Type B pancreatic cell (in vitro differentiated cells): ENCODE data around the gene HBP1. TPM values are rescaled to one million over a fixed set of nuclear protein-coding genes. Genes with fewer than 3 reads are reported as not detected.

Source experiments
- DNase-seq: peaks from one replicate; pipeline ENCODE4 v3.0.0; 2021; ENCODE audit warnings: mixed read lengths; ENCODE audit not compliant: unreplicated experiment; ENCODE audit errors: extremely low spot score
- H3K27ac Mint-ChIP-seq: 2 replicates; pipeline ENCODE4 v1.8.0; 2021; ENCODE audit warnings: mild to moderate bottlenecking, mixed read lengths
- H3K27me3 Mint-ChIP-seq: 2 replicates; pipeline ENCODE4 v1.8.0; 2021; ENCODE audit warnings: mixed read lengths
- H3K36me3 Mint-ChIP-seq: 2 replicates; pipeline ENCODE4 v1.8.0; 2021; ENCODE audit warnings: mixed read lengths
- H3K4me1 Mint-ChIP-seq: one replicate; pipeline ENCODE4 v1.8.0; 2021; ENCODE audit warnings: mixed read lengths; ENCODE audit not compliant: unreplicated experiment
- H3K4me3 Mint-ChIP-seq: 2 replicates; pipeline ENCODE4 v1.8.0; 2021; ENCODE audit warnings: mild to moderate bottlenecking, mixed read lengths
- H3K9me3 Mint-ChIP-seq: 2 replicates; pipeline ENCODE4 v1.8.0; 2021; ENCODE audit warnings: mixed read lengths
- CTCF ChIP-seq: fragments of 200-600 bp; sonication (generic); conservative IDR thresholded peaks from 2 replicates; pipeline ENCODE4 v1.5.0; 2021; ENCODE audit warnings: antibody characterized with exemption, mild to moderate bottlenecking
- total RNA-seq: library from RNA; stranded (reverse); gene quantifications from 2 replicates; pipeline ENCODE4 v1.2.1, GENCODE V29; 2021; ENCODE audit warnings: low replicate concordance

Gene HBP1
- total RNA-seq, 1 donor from 2014 or later: 56.9 TPM

GRCh38 chr7:107228291-107228690 is 59.5 kb downstream of the HBP1 start:
- no peak overlapping the region for H3K4me3 Mint-ChIP-seq
- TF ChIP-seq CTCF: no peak
- H3K36me3 Mint-ChIP-seq: peaks cover 3% of the 10 kb centered on the region
- DNase-seq: no peak
- H3K27me3 Mint-ChIP-seq: no peaks in the 10 kb centered on the region
- peaks cover 14% of the 10 kb centered on the region for H3K4me1 Mint-ChIP-seq
- no peaks in the 10 kb centered on the region for H3K9me3 Mint-ChIP-seq
- no peak overlapping the region for H3K27ac Mint-ChIP-seq

- peaks cover 3% of the 10 kb centered on the region for H3K36me3 Mint-ChIP-seq
- no peak overlapping the region for H3K27ac Mint-ChIP-seq
- no peaks in the 10 kb centered on the region for H3K27me3 Mint-ChIP-seq
- TF ChIP-seq CTCF: no peak
- no peak for DNase-seq
- H3K9me3 Mint-ChIP-seq: no peaks in the 10 kb centered on the region
- no peak overlapping the region for H3K4me3 Mint-ChIP-seq
- no peaks in the 10 kb centered on the region for H3K4me1 Mint-ChIP-seq
Measured at GRCh38 chr7:107230334-107230733, 61.5 kb downstream of the HBP1 start.

- no peak for DNase-seq
- no peaks in the 10 kb centered on the region for H3K27me3 Mint-ChIP-seq
- TF ChIP-seq CTCF: no peak
- H3K4me3 Mint-ChIP-seq: no peak overlapping the region
- H3K27ac Mint-ChIP-seq: no peak overlapping the region
- no peaks in the 10 kb centered on the region for H3K4me1 Mint-ChIP-seq
- H3K36me3 Mint-ChIP-seq: peaks cover 3% of the 10 kb centered on the region
- no peaks in the 10 kb centered on the region for H3K9me3 Mint-ChIP-seq
Measured at GRCh38 chr7:107232568-107233090, 63.8 kb downstream of the HBP1 start.

- no peak for DNase-seq
- Mint-ChIP-seq H3K4me3 (no peak overlapping the region), H3K9me3 (no peaks in the 10 kb centered on the region), H3K27ac (no peak overlapping the region), H3K27me3 (no peaks in the 10 kb centered on the region), H3K4me1 (no peaks in the 10 kb centered on the region), H3K36me3 (peaks cover 3% of the 10 kb centered on the region)
- TF ChIP-seq CTCF: no peak
Measured at GRCh38 chr7:107233174-107233573, 64.4 kb downstream of the HBP1 start.

- no peak overlapping the region for H3K27ac Mint-ChIP-seq
- no peak for DNase-seq
- no peak for TF ChIP-seq CTCF
- no peaks in the 10 kb centered on the region for H3K4me1 Mint-ChIP-seq
- no peaks in the 10 kb centered on the region for H3K27me3 Mint-ChIP-seq
- no peak overlapping the region for H3K4me3 Mint-ChIP-seq
- H3K36me3 Mint-ChIP-seq: peaks cover 9% of the 10 kb centered on the region
- H3K9me3 Mint-ChIP-seq: no peaks in the 10 kb centered on the region
Measured at GRCh38 chr7:107233981-107234380, 65.2 kb downstream of the HBP1 start.

GRCh38 chr7:107234436-107234835 is 65.6 kb downstream of the HBP1 start:
- no peak for DNase-seq
- TF ChIP-seq CTCF: no peak
- Mint-ChIP-seq H3K4me3 (no peak overlapping the region), H3K27ac (no peak overlapping the region), H3K36me3 (peaks cover 7% of the 10 kb centered on the region), H3K27me3 (no peaks in the 10 kb centered on the region), H3K4me1 (no peaks in the 10 kb centered on the region), H3K9me3 (no peaks in the 10 kb centered on the region)
